Epithelial cell of proximal tubule (primary cell): ENCODE measurements around the gene PCK1. TPM values are rescaled to one million over a fixed set of nuclear protein-coding genes. Genes with fewer than 3 reads are reported as not detected.

ENCODE experiments used
- DNase-seq: peaks from one replicate; pipeline ENCODE4 v3.0.0-alpha.2; 2011; ENCODE audit warnings: low read depth
- H3K4me3 ChIP-seq: 2 replicates; pipeline ENCODE4 v1.5.1; 2011; ENCODE audit warnings: low read depth, mild to moderate bottlenecking, low read length
- CTCF ChIP-seq: conservative IDR thresholded peaks from 2 replicates; pipeline ENCODE4 v1.5.1; 2012; ENCODE audit warnings: low read depth, mild to moderate bottlenecking, low read length
- total RNA-seq: library from RNA; depleted of rRNA; stranded (reverse); fragments of >200 nt; gene quantifications from 2 replicates; pipeline ENCODE4 v1.2.3, GENCODE V29; 2015

Gene PCK1
- total RNA-seq, 1 donor from 2014 or later, result not detected

- no peak for TF ChIP-seq CTCF
- DNase-seq, result no peak
- H3K4me3 ChIP-seq, result no peak overlapping the region
Observed at GRCh38 chr20:57610261-57610952, 49.5 kb downstream of the PCK1 start.

DNA sequence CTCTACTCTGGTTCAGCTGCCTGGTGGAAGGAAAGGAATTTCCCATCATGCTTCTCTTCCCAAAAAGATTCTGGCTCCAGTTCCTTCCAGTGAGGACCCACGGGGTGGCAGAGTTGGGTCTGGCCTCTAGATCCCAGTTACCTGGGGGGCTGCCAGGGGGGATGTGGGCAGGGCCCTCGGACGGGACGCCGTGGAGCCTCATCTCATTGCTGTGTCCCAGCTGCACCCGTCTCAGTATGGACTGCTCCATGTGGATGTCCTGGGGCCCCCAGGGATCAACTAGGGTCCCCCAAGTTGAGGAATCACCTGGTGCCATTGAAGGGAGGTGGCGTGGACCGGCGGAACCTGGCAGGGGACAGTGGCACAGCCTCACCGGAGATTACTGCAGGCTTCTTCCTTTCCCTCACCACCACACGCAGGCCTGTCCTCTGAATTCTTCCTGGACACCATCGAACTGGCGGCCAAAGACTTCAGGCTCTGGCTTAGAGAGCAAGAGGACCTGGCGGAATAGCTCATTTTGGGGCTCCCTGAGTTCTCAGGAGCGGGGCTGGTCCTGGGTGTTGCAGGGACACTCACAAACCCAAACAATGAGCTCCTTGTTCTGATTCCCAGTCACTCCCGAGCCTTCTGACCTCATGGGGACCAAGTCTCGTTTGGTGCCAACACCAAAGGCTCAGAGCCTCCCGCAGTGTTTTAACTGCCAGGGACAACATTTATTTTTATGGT, 50.8 kb downstream of the PCK1 start:
- H3K4me3 ChIP-seq, result no peak overlapping the region
- DNase-seq, result no peak
- no peak for TF ChIP-seq CTCF

GRCh38 chr20:57612436-57612835, 51.5 kb downstream of the PCK1 start:
- no peak overlapping the region for H3K4me3 ChIP-seq
- no peak for DNase-seq
- TF ChIP-seq CTCF, result no peak

DNA sequence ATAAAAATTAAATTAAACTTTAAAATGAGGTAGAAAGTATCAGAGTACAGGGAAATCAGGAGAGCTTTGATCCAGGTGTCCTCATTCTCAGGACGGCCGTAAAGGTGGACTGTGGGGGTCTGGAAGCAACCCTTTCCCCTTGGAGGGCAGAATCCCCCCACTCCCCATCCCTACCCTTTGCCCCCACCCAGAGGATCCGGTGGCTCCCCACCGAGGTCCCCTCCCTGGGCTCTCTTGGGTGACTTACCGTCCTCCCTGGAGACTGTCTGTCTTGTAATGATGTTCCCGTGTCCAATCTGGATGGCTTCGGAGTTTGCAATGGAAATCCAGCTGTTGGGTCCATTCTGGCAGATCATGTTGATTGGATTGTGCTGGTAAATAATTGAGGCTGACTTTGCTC, 52.0 kb downstream of the PCK1 start:
- no peak for TF ChIP-seq CTCF
- no peak overlapping the region for H3K4me3 ChIP-seq
- no peak for DNase-seq

- no peak for TF ChIP-seq CTCF
- no peak for DNase-seq
Observed at GRCh38 chr20:57613481-57613921, 52.6 kb downstream of the PCK1 start.

GRCh38 chr20:57614490-57615444, 53.9 kb downstream of the PCK1 start:
- no peak for DNase-seq
- no peak overlapping the region for H3K4me3 ChIP-seq
- TF ChIP-seq CTCF, result no peak

More at GRCh38 chr20:57613481-57613921, 52.6 kb downstream of the PCK1 start:
- H3K4me3 ChIP-seq, result no peak overlapping the region
